GM19351 (cell line): ENCODE measurements around the gene EGFR.
"Not testable (repeated sequence)": the region's sequence is repeated elsewhere in the genome, so short reads cannot be mapped to it uniquely, and the experiment has no call there.

Experiments used
- ATAC-seq: cut with Tn5 transposase; IDR thresholded peaks from one replicate; pipeline ENCODE4 v1.9.1; 2021; ENCODE audit warnings: mild to moderate bottlenecking, moderate library complexity; ENCODE audit not compliant: unreplicated experiment

Gene EGFR

DNA sequence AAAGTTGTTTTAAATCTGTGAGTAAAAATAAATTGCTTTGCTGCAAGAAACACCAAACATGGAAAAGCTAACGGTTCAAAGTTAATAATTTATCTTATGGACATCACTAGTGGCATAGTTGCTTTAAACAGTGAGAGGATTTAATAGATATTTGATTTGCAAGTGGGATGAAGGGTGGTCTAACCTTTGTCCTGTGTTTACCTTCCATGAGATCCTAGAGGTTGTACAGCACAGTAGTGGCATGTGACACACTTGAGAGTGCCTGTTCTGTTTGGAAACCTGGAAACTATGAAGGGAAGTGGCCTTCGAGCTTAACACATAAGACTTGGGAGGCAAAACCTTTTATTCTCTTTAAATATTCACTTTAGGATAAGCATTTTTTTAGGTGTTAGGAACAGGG lies 16.0 kb downstream of the EGFR start:
- no peak for ATAC-seq

DNA sequence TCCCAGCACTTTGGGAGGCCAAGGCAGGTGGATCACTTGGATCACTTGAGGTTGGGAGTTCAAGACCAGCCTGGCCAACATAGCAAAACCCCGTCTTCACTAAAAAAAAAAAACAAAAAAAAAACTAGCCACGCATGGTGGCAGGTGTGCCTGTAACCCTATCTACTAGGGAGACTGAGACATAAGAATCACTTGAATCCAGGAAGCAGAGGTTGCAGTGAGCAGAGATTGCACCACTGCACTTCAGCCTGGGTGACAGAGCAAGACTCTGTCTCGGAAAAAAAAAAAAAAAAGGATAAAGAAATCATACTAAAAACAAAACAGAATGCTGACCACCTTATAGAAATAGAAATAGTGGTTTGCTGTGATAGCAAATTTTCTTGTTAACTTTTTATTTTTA lies 16.6 kb downstream of the EGFR start:
- not testable (repeated sequence) for ATAC-seq

DNA sequence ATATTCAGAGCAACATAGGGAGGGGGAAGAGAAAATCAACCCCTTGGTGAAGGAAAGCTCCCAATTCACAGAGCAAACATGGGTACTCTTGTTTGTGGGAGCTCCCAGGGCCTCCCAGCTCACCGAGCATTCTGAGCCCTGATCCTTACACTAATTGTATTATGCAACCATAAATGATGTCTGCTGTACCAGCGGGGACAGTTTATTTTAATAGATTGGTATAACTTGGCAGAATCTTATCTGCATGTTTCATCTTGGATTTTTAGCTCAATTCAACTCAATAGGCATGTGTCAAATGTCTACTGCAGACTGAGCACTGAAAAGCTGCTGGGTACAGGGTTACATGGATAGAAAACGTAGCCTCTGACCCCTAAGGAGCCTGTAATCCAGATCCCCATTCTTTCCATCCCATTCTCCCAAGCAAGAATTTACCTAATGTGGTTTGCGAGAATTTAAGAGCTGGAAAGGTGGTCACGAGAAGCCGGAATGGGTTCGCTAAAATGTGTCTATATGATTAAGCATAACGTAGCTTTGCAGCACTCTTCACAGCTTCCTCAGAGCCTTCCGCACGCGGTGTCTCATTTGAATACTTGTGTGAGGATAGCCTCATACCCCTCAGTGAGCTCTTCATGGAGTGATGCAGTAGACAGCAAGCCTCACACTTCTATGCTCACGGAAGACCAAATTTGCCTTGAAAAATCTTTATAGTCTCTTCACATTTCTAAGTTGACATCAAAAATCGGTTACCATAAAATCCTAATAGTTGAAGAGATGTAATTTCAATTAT lies 18.3 kb downstream of the EGFR start:
- ATAC-seq, result no peak

DNA sequence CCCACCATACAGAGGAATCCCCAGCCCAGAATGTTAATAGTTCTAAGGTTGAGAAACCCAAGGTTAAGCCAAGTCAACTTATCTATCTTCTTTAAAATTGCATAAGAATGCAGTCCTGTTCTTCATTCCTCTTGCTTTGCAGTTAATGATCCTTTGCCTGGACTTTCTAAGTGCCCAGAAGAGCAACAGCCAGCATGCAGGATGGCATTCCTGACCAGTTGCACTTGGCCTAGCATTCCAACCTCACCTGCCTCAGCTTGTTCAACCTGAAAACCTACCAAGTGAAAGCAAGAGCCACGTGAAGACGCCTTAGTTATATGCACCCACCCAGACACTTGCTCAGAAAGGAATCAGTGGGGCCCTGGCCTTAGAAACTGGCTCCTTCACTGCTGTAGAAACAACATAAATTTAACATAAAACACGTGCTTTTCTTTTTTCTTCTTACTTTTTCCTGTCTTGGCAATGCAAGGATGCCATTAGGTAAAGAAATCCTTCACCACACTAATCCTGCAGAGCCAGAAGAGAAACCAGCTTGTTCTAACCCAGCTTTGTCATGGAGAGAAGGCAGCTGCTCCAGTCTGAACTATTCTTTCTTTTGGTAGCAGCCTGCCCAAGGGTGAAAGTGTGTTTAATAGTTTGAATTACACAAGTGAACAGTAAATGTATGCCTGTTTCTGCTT lies 25.0 kb downstream of the EGFR start:
- no peak for ATAC-seq

DNA sequence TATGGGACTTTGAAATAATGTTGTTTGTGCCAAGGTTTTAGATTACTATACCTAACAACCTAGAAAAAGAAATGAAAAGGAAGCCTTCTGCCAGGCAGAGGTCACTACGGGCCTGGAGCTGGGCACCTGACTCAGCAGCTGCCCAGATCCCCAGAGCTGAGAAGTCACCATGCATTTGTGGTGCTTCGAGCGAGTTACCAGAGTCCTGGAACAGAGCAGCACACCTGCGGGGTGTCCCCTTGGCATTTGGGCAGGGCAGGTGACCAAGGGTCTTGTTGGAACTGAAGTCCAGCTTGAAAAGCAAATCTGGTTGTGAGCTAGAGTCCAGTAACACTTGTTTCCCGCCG lies 25.5 kb downstream of the EGFR start:
- no peak for ATAC-seq

DNA sequence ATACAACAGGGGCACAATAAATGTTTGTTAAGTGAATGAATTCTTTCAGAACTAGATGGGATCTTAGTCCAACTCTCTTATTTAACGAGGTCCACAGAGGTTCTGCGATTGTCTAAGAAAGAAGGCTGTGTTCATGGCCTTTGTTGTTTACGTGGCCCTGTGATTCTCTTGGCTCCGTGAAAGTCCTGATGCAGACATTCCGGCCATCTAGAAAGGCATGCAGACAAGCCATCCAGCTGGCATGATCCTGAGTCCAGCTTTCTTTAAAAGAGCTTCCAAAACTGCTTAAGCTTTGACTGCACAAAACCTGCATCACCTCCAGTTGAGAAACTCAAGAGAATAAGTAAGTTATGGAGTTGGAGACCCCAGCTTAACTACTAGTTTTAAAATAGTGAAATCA lies 26.0 kb downstream of the EGFR start:
- no peak for ATAC-seq

DNA sequence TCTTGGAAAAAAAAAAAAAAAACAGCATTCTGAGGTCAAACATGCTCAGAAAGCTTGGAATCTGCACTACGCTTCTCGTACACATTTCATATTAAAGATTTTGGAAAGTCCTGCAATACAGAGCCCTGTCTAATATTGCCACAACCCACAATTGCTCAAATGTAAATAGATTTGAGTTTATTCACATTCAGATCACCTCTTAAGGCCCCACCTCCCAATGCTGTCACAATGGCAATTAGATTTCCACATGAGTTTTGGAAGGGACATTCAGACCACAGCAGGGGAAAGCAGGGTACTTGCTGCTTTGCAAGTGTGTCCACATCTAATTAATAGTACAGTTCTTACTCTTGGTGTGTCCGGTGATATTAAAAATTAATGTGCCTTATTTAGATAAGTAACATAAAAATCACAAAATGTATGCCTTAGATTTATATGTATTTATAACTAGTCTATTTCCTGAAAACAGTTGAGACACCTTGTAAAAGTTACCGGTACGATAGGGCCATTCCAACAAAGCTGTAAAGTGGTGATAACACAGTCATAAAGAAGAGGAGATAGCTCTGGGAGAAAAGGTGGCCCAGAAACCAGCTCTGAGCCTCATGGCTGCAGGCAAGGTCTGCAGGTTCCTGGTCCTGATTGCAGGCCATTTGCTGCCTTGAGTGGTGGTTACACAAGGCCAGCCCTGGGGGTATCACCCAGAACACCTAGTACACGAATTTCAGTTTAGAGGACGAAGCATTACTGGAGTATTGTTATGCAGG lies 27.9 kb downstream of the EGFR start:
- ATAC-seq, result no peak

DNA sequence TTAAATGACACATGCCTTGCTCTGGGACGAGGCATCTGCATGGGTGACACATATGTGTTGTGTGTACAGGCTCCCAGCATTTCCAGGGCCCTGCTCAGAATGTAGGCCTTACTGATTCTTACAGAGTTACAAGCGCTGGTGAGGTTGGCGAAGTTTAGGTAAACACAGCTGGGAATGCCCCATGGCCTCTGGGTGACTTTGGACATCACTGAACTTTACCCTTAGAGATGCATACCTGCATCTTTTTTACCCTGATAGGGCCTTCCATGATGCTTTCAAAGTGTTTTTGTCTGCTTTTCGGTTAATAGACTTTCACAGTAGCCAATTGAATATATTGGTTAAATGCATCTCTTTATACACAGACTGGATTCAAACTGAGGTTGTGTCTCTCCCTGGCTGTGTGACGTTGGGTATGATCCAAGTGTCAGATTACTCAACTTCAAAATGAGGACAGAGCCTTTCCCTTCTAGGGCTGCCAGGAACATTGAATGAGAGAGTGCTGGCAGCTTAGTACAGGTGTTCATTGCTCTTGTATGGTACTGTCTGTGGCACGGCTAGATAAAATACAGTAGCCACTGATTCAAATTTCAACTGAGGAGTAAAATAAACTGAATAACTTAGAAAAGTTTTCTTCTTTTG lies 29.5 kb downstream of the EGFR start:
- no peak for ATAC-seq

DNA sequence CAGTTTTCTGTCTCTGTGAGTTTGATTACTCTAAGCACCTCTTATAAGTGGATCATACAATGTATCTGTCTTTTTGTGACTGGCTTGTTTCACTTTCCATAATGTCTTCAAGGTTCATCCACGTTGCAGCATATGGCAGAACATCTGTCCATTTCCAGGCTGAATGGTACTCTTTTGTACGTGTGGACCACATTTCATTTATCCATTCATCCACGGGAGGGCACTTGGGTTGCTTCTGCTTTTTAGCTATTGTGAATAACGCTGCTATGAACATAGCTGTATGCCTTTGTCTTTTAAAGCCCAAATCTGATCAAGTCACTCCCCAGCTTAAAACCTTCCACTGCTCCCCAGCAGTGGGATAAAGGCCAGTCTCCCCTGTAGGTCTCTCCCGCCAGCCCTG lies 31.5 kb downstream of the EGFR start:
- ATAC-seq, result no peak

DNA sequence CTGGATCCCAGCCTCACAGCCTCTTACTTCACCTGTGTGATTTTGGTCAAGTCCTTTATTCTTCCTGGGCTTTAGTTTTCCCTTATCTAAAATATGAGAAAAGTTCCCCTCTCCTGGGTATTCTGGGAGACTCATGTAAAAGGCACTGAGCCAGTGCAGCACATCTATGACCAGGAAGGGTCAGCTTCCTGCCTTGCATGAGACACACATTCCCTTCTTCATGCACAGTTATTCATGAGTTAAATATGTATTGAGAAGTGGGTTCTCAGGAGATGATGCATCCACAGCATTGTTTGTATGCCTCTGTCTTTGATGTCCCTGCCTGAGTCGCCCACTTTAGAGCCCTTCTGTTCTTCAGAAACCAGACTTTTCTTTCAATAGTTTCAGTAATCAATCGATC lies 33.3 kb downstream of the EGFR start:
- ATAC-seq, result no peak

DNA sequence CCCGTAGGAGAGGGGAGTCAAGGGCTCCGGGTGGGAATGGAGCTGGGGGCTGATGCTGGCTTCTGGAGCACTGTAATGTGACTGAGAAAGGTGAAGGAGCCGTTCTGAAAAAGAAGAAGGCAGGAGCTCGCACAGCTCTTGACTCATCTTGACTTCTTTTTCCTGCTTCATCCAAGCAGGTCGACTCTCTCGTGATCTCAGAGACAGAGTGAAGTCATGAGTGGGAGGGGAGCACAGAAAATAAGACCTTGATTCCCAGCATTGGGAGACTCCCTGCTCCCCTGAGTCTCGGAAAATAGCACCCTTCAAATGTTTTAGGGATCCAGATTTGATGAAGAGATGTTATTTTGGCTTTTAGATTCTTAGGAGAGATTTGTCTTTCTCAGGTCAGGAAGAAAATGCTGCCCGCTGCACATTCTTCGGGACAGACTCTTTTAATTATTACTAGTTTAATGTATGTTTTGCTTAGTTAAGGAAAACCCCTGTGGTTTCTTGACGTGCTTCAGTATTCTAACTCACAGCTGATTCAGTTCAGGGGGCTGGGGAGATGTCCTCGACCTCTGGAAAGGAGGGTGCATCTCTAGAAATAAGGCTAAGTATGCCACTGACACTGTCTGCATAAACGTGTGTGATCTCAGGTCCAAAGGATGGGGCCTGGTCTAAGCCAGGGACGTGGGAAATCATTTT lies 34.1 kb downstream of the EGFR start:
- ATAC-seq, result no peak

DNA sequence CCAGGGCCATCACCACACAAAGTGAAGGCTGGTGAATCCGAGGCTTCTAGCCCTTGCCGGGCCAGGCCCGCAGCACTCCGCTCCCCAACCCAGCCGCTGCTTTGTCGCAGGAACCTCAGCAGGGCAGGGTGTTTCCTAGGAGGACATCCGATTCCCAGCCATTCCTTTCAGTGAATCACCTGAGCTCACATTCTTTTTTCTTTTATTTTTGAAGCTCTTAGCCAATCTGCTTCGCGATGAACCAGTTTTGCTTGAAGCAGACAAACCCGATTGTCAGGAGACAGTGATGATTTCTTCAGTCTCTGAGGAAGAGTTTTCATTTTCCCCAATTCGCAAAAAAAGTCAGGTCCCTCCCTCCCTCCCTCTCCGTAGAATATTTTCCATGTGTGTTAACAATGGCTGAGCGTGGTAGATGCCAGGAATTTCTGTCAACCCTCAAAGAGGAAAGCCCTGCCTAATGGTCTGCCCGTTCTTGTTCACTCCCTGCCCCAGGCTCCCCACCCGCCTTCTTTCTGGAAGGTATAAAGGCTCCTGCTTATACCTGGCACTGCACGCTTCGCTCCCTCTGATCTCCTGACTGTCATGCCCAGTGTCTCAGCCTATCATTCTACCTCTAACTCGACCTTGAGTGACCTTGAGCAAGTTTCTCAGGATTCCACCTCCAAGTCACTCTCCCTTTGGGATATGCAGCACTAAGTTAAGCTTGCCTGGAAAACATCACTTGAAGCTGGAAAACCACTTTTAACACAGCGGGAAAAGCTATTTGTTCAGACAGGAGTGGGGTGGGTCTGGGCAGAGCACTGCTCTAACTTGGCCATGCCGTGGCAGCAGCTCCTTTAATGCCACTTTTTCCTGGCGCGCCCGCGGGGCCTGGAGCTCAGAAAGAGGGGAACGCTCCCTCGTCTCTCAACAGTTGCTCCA lies 35.1 kb downstream of the EGFR start:
- no peak for ATAC-seq

DNA sequence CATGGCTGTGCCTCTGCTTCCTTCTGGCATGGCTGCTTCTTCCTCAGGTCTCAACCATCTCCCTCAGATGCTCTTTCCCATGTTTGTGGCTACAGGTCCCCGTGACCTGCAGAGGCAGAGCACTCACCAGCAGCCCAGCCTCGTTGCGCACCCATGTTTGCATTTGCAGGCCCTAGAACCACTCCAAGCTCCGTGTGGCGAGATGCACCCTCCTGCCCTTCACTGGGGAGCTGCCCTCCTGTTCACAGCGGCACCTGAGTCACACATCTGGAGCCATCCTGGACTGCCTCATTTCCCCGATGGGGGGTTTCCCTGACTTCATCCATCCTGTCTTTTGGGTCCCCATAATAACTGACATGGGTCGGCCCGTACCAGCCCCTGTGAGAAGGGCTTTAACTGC lies 35.9 kb downstream of the EGFR start:
- no peak for ATAC-seq

DNA sequence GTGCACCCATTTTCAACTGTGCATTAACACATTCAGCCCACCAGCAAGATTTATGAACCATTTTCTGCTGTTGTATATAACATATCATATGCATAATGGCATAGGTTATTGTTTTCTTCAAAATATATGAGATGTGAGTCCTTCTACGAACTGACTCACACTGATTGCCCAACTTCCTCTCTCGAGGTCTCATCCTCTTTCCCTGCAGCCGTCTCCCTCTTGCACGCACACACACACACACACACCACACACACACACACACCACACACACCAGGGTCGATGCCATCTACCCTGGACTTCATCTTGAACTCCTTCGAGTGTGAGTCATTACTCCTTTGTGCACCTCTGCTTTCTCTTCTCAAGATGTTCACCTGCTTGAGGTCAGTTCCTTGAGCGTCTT lies 36.7 kb downstream of the EGFR start:
- no peak for ATAC-seq

DNA sequence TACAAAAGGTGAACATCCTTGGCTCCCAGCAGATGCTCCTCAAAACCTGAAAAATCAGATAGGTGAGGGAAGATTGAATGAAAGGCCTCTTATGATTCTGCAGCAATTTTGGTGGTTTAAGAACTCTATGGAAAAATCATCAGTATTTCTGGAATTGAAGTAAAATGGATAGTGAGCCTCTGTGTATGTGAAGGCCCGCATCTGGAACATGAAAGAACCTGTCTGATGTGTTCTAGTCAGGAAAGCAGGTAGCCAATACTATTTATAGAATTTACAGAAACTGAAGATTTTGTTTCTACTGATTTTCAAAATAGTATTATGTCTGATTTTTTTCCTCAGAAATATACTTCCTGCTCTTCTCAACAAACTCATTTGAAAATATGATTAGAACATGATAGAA lies 37.3 kb downstream of the EGFR start:
- no peak for ATAC-seq

DNA sequence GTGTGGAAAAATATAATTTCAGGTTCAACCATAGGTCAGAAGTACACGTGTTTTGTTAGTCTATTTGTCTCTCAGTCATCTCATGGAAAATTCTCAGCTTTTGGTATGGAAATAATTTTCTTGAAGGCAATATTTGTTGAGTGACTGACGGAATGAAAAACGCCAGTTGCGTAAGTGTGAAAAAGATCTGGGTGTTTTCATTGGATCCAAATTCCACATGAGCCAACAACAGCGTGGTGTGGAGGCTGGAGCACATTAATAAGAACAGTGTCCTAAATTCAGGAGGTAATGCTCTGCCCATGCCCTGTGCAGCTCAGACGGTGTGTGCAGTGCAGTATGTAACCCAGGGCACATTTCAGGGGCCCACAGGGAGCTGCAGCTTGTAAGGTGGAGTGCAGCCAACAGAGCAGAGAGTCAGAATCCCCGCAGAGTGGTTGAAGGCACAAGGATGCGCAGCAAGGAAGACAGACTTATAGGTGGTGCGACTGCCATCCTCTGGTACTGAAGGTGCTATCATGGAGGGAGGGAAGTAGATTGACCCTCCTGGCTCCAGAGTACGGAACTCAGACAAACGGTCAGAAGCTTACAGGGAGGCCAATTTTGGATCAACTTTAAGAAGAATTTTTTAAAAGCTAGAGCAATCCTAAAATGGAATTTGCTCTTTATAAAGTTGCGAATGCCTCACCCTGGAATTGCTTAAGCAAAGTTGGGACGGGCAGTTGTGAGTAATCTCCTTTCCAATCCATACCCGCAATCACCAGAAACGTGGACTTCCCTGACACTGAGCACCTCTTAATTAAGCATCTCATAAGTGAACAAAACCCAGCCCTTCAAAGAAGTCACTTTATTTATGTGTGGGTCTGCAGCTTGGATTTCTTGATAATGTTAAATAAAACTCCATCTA lies 38.0 kb downstream of the EGFR start:
- ATAC-seq, result no peak

DNA sequence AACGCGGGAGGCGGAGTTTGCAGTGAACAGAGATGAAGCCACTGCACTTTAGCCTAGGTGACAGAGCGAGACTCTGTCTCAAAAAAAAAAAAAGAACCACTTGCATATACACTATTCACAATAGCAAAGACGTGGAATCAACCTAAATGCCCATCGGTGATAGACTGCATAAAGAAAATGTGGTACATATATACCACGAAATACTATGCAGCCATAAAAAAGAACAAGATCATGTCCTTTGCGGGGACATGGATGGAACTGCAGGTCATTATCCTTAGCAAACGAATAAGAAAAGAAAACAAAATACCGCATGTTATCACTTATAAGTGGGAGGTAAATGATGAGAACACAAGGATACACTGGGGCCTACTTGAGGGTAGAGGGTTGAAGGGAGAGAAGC lies 39.5 kb downstream of the EGFR start:
- no peak for ATAC-seq

DNA sequence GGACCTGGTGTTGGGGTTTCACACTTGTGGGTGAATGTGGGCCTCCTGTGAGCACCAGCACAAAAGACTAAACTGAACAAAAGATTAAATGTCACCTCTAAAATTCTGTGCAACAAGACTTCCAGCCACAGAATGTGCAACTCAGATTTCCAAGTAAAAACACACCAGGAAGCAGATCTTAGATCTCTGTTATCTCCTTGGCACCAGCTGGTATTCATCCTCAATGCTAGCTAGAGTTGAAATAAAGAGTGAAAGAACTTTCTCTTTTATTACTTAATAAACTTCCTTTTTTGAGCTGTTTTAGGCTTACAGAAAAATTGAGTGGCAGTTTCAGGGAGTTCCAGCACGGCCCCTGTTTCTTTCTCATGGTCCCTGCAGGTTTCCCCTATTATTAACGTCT lies 40.2 kb downstream of the EGFR start:
- ATAC-seq, result no peak

DNA sequence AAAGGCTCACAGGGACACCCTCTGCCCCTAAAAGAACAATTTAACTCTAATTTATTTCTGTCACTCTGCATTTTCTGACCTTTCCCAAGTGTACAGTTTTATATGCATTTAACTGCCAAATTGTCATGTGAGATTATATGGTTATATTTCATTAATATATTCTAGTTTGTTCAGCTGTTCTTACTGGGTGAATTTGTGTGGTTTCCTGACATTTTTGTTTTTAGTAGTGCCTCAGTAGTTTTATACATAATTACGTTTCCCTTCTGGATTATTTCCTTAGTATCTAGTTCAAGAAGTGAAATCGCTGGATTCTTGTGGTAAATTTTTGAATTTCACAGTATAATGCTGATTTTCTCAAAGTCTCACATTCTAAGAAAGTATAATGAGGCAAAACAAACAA lies 41.3 kb downstream of the EGFR start:
- ATAC-seq, result no peak
